GM18517 (cell line): ENCODE measurements around the gene CAPN2.
"Not testable (repeated sequence)": the region's sequence is repeated elsewhere in the genome, so short reads cannot be mapped to it uniquely, and the experiment has no call there.

Experiments used
- ATAC-seq: cut with Tn5 transposase; IDR thresholded peaks from one replicate; pipeline ENCODE4 v1.9.1; 2021; ENCODE audit warnings: mild to moderate bottlenecking, moderate library complexity; ENCODE audit not compliant: unreplicated experiment

Gene CAPN2

DNA sequence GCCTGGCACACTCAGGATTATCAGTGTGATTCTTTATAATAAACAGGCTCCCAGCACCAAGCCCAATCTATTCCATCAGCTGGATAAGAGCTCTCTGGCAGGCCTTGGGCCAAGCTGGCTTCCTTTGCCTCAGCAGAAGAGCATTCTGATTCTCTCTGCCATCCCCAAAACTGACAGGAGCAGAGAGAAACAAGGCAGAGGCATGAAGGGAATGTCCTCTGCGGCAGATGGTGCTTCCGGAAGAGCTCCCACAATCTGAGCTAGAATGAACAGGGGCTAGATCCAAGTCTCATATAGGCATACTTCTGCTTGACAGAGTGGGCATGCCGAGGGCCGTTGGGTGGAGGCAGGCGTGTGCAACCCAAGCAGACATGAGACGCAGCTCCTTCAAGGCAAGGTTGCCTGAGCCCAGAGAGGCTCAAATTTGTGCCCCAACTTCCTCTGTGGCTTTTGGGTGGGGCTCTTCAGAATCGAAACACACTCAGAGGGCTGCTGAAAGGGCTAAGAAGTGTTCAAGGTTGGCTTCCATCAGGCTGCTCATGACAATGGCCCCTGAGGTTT, 4.0 kb downstream of the CAPN2 start:
- no peak for ATAC-seq

DNA sequence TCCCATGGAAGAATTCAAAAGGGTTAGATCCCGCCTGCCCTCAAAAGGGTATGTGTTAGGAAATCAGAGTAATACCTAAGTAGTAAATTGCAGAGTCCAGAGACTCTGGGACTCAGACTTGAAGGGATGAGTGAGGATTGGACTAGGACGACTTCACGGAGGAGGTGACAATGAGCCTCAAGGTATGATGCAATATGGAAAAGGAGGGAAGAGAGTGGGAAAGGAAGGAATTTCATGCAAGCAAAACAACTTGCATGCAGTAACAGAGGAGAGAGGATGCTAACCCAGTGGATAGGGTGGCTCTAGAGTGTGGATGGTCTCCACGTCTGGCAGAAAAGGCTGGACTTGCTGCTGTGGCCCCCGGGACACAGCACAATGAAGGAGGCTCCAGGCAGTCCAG, 4.8 kb downstream of the CAPN2 start:
- no peak for ATAC-seq

DNA sequence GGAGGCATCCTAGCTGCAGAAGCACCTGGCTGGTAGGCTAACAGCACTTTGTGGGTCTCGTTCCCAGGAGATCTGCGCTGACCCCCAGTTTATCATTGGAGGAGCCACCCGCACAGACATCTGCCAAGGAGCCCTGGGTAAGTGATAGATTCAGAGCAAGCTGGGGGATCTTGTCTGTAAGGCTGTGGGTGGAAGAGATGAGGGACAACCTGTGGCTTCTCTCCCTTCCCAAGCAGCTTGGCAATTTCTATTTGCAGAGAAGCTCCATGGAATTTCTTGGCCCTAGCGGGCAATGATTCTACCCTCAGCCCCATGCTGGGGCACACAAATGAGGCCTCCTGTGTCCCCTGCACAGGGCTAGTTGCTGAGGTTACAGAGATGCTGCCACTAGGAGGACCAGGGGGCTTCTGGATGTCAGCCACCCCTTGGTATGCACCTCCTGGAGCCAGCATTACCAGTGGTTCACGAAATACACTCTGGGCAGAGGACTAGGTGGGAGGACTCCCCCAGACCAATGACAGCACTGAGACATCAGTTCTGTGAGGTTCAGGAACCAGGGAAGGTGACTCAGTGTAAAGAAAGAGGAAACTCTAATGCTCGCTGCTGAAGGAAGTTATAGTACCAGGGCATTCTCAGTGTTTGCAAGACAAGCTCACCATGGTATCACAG, 5.5 kb downstream of the CAPN2 start:
- ATAC-seq = no peak

DNA sequence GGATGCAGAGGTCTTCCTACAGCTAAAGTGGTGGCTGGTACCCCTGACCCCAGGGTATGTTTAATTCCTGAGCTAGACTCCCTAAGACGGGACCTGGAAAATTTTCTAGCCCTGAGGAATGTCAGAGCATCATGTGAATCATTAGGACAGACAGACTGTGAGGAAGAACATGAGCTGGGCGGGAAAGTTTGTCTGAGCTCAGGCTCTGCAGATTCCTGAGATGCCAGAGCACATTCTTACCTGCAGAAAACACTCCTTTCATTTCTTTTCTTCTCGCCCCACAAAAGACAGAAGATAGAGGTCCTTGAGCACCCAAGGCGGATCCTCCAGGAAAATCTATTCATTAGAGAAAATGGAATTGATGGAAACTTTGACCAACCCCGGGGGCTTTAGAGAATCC, 6.5 kb downstream of the CAPN2 start:
- ATAC-seq = no peak

- no peak for ATAC-seq
Observed at GRCh38 chr1:223720971-223721591, 8.7 kb downstream of the CAPN2 start.

DNA sequence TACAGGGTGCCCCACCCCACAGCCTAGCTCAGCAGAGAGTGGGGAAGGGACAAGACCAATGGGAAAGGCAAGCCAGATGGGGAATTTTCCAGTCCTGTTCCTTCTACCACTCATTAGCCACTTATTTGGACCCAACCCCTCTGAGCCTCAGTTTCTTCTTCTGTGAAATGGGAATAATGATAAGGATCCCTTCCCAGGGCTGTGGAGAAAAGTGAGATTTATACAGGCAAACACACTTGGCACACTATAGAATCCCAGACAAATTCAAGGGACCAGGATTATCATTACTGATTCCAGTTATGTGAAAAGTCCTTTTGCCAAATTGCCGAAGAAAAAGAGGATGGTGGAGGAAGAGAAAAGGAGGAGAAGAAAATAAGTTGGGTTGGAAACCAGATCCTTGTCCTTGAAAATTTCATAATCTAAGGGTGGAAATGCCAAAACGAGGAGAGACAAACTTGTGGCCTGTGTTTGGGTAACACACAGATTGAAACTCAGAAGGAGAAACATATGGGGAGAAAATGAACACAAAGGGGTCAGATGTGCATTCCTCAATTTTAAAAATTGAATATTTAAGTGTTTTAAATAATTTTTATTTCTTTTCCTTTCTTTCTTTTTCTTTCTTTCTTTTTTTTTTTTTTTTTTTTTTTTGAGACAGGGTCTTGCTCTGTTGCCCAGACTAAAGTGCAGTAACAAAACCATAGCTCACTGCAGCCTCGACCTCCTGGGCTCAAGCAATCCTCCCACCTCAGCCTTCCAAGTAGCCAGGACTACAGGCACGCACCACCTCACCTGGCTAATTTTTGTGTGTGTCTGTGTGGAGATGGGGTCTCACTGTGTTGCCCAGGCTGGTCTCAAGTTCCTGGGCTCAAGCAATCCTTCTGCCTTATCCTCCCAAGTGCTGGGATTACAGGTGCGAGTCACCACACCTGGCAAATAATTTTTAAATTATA, 9.6 kb downstream of the CAPN2 start:
- ATAC-seq = no peak

GRCh38 chr1:223723351-223723904, 11.1 kb downstream of the CAPN2 start:
- no peak for ATAC-seq

DNA sequence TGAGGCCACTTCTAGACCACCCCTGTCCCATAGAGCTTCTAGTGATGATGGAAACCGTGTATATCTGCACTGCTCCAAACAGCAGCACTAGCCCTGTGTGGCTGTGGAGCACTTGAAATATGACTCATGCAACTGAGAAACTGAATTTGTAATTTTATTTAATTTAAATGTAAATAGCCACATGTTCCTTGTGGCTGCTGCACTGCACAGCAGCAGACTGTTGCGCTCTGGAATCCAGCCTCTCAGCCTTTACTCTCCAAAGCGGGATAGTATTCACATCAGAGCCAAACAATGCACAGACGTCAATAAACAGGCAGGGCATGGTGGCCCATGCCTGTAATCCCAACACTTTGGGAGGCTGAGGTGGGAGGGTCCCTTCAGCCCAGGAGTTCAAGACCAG, 12.0 kb downstream of the CAPN2 start:
- ATAC-seq = no peak

DNA sequence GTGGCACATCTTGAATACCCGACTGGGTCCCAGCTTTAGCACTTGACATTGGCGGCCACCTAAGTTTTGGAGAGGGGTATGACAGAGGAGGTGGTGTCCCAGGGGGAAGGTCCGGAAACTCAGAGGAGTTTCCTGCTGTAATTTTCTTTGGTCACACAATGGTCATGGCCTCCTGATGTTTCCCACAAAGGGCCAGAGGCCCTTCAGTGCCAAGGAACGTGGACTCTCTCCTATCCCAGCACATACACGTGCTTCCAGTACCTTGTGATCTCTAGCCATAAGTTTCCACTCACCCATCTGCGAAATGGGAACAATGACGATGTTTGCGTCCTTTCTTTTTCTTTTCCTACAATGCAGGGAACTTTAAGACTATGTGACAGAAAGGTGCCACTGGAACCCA, 13.2 kb downstream of the CAPN2 start:
- no peak for ATAC-seq

- ATAC-seq = peak; percentile 85
Observed at GRCh38 chr1:223726380-223727001, 14.2 kb downstream of the CAPN2 start.

- ATAC-seq = no peak
Observed at GRCh38 chr1:223727541-223727940, 15.2 kb downstream of the CAPN2 start.

- ATAC-seq = no peak
Observed at GRCh38 chr1:223729906-223730305, 17.6 kb downstream of the CAPN2 start.

DNA sequence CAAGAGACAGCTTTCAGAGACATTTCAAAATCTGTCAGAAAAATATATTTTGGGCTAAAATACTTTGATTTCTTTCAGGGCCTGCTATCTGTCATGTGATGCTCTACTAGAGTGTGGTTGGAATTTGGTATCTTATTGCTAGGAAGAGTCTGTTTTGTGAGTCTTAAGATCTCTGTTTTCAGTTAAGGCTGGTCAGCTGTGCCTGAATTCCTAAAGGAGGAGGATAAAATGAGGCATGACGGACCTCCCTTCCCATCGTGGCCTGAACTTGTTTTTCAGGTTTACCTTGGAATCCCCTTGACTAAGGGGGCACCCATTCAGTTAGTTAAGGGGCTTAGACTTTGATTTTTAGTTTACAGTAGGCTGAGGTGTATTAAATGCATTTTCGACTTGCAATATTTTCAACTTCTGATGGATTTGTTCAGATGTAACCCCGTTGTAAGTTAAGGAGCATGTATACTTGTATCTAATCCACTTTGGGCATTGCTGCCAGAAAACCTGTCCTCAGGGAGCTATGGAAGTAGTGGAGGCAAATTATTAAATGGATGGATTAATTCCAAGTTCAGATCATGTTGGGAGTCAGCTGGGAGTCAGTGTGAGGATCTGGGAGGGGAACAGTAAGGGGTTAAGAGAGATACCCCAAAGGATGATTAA, 18.3 kb downstream of the CAPN2 start:
- no peak for ATAC-seq

DNA sequence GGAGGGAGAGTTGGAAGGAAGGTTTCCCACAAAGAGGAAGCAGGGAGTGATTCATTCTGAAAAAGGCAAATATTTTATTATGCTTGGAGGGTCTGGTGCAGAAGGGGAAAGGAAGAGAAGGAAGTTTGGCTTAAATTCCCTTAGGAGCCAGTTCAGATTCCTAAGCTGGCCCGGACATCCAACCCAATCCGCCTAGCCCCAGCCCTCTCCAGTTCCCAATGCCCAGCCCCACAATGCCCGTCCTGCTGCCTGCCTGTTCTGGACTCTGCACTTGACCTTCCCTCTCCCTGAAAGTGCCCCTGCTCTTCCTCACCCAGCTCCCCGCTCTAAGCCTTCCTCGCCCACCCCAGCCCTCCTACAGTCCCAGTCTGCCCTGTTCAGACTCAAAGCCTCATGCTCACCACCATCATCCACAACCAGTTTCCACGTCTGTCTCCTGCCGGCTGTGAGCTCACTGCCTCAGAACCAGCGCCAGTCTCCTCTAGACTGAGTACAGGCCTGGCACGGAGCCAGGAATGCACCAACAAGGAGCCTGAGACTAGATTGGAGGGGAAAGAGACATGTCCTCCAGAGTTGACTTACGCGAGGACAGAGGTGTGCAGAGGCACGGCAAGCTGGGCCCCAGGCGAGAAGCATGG, 18.9 kb downstream of the CAPN2 start:
- no peak for ATAC-seq

DNA sequence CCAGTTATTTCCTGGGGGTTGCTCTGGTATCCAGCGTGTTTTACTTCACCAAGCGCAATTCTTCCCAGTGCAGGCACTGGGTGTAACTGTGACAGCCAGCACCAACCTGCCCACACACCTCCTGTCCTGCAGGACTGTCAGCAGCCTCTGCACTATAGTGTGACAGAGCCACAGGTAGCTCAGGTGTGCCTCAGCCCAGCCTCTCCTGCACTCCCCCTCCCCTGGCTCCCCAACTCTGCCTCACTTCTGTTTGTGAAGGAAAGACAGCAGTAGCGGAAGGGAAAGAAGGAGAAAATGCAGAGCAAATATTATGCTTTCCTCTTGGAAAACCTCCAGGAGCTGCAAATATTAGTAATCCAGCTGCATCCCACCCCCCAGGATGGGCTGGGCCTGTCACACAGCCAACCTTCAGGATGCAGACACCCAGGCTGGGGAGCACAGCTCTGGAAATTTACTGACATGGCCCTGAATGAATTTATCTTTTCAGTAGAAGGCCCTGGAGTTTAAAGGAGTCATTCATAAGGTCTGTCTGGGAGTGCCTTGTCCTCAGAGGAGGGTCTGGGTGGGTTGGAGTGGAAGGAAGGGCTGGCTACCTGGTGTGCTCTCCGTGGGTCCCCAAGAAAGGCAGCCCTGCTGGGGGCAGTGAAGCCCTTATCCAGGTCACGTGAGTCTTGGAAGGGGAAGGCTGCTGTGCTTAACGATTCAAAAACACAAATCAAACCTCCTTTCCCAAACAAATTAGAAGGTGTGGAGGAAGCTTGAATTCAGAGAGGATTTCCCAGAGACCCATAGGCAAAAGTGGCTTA, 20.9 kb downstream of the CAPN2 start:
- ATAC-seq = no peak

DNA sequence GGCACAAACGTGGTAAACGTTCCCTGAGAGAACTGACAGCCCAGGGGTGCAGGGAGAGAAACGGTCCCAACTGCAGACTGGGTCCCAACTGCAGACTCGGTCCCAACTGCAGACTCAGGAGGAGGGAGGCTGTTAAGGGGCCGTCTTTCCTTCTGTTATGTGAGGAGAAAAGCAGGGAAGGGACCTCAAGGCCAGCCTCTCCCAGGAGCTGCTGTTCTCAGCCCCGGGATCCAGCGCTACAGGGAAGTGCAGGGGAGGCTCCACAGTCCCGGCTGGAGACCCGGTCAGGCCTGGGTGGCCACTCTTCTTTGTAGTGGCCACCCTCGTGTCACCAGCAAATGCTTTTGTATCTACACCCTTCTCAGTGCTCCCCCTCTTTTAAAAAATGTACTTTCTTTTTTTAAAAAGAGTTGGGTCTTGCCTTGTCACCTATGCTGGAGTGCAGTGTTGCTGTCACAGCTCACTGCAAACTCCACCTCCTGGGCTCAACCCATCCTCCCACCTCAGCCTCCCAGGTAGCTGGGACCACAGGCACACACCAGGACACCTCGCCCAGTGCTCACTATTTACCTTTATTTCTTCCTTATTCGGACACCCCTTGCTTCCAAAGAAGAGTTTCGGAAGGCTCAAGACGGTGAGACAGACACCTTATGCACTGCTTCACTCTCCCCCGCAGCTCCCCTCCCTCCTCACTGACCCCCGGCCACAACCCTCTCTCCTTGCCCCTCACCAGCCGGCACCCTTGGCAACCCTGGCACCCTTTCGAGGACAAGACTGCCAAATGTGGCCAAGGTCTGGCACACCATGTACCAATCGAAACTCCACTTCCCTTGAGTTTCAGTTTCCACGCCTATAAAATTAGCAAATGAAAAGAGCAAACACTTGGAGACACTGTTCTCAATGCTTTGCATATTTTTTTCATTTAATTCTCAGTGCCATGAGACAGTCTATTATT, 21.8 kb downstream of the CAPN2 start:
- ATAC-seq = no peak

- ATAC-seq = not testable (repeated sequence)
Observed at GRCh38 chr1:223736638-223737037, 24.3 kb downstream of the CAPN2 start.

GRCh38 chr1:223737342-223737741, 25.0 kb downstream of the CAPN2 start:
- no peak for ATAC-seq
